ENCODE data around the gene IP6K3.
A peak's percentile ranks its signal among the peaks of the same experiment; 100 is the strongest.

Gene IP6K3

DNA sequence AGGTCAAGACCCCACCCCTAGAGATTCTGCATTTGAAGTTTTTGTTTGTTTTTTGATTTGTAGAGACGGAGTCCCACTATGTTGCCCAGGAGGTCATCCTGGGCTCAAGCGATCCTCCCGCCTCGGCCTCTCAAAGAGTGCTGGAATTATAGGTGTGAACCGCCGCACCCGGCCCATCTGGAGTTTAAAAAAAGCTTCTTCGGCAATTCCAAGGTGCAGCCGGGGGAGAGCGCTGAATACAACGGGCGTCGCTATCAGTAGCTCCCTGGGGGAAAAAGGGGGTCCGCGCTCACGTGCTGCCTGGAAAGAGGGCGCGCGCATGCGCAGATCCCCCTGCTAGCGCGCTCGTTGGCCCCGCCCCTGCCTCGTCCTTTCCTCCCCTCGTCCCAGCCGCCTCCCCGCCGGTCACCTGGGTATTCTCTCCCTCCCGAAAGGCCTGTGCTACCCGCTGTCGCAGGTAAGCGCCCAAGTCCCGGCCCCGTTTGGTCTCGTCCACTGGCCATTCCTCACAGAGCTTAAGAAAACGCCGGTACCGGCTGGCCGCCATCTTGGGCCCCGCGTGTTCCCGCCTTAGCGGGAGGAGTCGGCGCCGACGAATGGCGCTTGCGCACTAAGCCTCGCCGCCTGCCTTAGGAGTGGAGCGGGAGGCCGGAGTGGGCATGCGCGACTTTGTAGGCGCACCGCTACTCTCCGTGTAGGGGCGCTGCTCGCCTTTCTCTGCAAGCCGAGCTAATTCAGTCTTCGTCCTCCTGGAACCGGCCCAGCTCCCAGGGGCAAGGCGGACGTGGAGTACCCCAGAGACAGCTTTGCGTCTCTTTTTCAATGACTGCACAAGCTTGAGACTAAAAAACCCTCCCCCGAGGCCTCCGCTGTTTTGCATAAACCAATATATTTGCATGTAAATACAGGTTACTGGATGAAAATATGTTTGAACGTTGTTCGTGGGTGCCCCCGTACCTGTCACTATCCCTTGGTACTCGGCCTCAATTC is 35.3 kb downstream of the IP6K3 start, which contains the start of gene UQCC2:
UQCC2 (minus strand) TSS at position 561 of the 990 bp plus-strand sequence; CDS start at position 547, 14 bp downstream.
- TF ChIP-seq MAX (IDR thresholded peaks at IDR 0.05; ENCODE audit: low read depth, low read length) (peak; percentile 73), POLR2A (IDR thresholded peaks at IDR 0.05; ENCODE audit: extremely low read depth, insufficient read length) (peak; percentile 95), MYC (IDR thresholded peaks at IDR 0.05; ENCODE audit: low read depth, low read length) (peak; percentile 91)
- TF ChIP-seq, protein P1, sequence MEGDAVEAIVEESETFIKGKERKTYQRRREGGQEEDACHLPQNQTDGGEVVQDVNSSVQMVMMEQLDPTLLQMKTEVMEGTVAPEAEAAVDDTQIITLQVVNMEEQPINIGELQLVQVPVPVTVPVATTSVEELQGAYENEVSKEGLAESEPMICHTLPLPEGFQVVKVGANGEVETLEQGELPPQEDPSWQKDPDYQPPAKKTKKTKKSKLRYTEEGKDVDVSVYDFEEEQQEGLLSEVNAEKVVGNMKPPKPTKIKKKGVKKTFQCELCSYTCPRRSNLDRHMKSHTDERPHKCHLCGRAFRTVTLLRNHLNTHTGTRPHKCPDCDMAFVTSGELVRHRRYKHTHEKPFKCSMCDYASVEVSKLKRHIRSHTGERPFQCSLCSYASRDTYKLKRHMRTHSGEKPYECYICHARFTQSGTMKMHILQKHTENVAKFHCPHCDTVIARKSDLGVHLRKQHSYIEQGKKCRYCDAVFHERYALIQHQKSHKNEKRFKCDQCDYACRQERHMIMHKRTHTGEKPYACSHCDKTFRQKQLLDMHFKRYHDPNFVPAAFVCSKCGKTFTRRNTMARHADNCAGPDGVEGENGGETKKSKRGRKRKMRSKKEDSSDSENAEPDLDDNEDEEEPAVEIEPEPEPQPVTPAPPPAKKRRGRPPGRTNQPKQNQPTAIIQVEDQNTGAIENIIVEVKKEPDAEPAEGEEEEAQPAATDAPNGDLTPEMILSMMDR (IDR thresholded peaks at IDR 0.05; ENCODE audit: low read depth, low read length), result peak; percentile 52
- DNase-seq (ENCODE audit: low read depth), result peak; percentile 98
- H3K4me3 ChIP-seq (ENCODE audit: low read depth, low read length), result peak within 1 kb of the TSS; percentile 78

DNA sequence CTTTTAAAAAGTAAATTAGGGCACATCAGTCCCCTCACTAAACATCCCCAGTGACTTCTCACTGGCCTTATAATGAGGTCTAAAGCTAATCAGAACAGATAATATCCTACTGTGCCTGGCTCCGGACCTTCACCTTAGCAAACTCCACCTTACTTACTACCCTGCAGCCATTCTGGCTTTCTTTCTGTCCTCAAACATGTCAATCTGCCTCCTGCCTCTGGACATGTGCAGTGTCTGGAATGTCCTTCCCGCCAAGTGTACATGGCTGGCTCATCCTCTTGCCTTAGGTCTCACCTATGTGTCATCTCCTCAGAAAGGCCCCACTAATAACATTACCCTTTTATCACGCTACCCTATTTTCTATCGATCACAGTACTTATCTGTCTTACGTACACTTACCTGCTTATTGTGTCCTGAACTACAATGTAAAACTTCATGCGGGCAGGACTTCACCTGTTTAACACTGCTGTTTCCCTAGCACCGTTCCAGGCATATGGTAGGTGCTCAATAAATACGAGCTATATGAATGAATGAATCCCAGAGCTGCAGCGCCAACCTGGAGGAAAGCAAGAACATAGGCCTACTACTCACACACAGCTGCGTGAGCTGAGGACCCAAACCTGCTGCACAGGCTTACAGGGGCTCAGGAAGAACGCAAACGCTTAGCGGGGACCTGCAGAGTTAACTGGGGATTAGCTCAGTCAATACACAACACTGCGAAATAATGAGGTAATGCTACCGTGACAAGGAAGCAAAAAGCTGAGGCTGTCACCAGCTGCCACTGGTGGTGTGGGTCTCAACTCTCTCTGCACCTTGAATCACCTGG is 36.2 kb downstream of the IP6K3 start:
- DNase-seq (ENCODE audit: low read depth), result peak; percentile 49
- TF ChIP-seq MYC (IDR thresholded peaks at IDR 0.05; ENCODE audit: low read depth, low read length), result no peak
- H3K4me3 ChIP-seq (ENCODE audit: low read depth, low read length), result peak overlapping the region; percentile 78

- DNase-seq (ENCODE audit: low read depth), result no peak
- peak overlapping the region; percentile 78 for H3K4me3 ChIP-seq (ENCODE audit: low read depth, low read length)
- TF ChIP-seq, protein P1 (IDR thresholded peaks at IDR 0.05; ENCODE audit: low read depth, low read length), result no peak
- no peak for TF ChIP-seq MAX (IDR thresholded peaks at IDR 0.05; ENCODE audit: low read depth, low read length)
- TF ChIP-seq POLR2A (IDR thresholded peaks at IDR 0.05; ENCODE audit: extremely low read depth, insufficient read length), result no peak
- TF ChIP-seq MYC (IDR thresholded peaks at IDR 0.05; ENCODE audit: low read depth, low read length), result no peak
Measured at GRCh38 chr6:33709605-33710295, 37.0 kb downstream of the IP6K3 start.

DNA sequence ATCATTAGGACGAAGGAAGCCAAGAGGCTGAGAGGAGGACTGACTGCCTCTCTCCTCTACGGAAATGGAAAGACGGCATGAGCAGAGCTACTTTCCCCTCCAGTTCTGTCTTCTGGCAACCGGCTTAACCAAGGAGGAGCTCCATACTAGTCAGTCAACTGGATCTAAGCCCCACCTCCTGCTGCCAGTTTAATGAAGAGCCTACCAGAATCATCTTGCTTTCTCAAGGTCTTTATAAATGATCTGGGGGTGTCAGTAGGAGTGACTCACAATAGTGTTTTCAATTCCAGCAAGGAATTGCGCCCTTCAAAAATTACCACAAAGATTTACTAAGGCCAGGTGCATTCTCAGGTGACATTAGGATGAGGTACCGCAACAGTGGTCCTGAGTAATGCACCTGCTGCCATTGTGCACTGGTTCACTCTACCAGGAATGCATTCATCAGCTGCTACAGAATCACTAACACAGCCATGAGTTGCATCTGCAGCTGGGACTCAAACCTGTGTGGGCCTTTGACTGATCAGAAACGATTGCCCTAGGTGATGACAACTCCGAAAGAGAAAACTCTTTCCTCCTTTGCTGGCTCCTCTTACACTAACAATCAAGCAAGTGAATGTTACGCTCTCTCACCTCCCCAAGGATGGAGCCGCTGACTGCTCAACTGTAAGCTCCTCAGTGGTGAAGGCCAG is 38.0 kb downstream of the IP6K3 start:
- no peak for DNase-seq (ENCODE audit: low read depth)
- TF ChIP-seq MAX (IDR thresholded peaks at IDR 0.05; ENCODE audit: low read depth, low read length) (no peak), POLR2A (IDR thresholded peaks at IDR 0.05; ENCODE audit: extremely low read depth, insufficient read length) (no peak), MYC (IDR thresholded peaks at IDR 0.05; ENCODE audit: low read depth, low read length) (no peak)
- TF ChIP-seq, protein P1 (IDR thresholded peaks at IDR 0.05; ENCODE audit: low read depth, low read length), result no peak
- H3K4me3 ChIP-seq (ENCODE audit: low read depth, low read length), result no peak overlapping the region

DNA sequence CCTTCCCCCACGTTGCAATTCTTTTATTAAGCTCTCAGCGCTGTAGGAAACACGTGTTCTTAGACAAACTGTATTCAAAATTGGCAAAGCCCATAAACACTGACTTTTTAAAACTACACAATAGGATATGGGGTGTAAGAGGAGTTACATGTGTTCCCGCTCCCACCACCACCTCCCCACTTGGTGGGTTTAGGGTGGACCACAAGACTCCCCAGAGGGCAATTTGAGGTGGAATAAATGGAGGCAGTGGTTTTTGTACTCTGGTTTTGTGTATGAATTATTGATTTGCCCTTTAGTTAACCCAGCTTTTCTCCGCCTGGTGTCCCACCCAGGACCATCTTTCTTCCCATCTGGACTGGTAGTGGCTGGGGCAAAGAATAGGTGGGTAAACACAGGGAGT is 38.9 kb downstream of the IP6K3 start:
- TF ChIP-seq, protein P1 (IDR thresholded peaks at IDR 0.05; ENCODE audit: low read depth, low read length), result no peak
- no peak for TF ChIP-seq MYC (IDR thresholded peaks at IDR 0.05; ENCODE audit: low read depth, low read length)
- no peak for TF ChIP-seq POLR2A (IDR thresholded peaks at IDR 0.05; ENCODE audit: extremely low read depth, insufficient read length)
- TF ChIP-seq MAX (IDR thresholded peaks at IDR 0.05; ENCODE audit: low read depth, low read length), result no peak

More for the DNA sequence above, 38.9 kb downstream of the IP6K3 start:
- no peak overlapping the region for H3K4me3 ChIP-seq (ENCODE audit: low read depth, low read length)
- DNase-seq (ENCODE audit: low read depth), result peak; percentile 58
